ENCODE results near the gene LMO1.

Gene LMO1

DNA sequence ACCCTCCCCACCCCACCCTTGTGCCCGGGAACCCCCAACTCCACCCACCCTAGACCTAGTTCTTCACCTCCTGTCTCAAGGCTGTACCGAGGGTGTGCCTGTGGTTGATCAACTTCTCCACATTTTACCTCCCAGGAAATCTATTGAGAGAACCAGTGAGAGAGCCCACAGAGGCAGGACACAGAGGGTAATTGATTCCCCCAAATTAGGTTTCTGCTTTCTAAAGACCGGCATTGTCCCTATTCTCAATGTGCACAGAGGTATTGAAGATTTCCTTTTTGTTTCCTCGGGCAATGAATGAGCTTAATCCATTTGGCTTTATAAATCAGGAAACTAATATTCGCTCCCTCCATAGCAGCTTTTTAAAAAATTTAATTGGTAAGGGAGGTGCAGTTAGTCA, 6.0 kb upstream of the LMO1 start:
- TF ChIP-seq, protein P1, sequence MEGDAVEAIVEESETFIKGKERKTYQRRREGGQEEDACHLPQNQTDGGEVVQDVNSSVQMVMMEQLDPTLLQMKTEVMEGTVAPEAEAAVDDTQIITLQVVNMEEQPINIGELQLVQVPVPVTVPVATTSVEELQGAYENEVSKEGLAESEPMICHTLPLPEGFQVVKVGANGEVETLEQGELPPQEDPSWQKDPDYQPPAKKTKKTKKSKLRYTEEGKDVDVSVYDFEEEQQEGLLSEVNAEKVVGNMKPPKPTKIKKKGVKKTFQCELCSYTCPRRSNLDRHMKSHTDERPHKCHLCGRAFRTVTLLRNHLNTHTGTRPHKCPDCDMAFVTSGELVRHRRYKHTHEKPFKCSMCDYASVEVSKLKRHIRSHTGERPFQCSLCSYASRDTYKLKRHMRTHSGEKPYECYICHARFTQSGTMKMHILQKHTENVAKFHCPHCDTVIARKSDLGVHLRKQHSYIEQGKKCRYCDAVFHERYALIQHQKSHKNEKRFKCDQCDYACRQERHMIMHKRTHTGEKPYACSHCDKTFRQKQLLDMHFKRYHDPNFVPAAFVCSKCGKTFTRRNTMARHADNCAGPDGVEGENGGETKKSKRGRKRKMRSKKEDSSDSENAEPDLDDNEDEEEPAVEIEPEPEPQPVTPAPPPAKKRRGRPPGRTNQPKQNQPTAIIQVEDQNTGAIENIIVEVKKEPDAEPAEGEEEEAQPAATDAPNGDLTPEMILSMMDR (conservative IDR thresholded peaks at IDR 0.05; ENCODE audit: low read depth, low read length): no peak
- H3K4me3 ChIP-seq (ENCODE audit: low read length): no peak overlapping the region
- no peak for DNase-seq (ENCODE audit: low read depth)

DNA sequence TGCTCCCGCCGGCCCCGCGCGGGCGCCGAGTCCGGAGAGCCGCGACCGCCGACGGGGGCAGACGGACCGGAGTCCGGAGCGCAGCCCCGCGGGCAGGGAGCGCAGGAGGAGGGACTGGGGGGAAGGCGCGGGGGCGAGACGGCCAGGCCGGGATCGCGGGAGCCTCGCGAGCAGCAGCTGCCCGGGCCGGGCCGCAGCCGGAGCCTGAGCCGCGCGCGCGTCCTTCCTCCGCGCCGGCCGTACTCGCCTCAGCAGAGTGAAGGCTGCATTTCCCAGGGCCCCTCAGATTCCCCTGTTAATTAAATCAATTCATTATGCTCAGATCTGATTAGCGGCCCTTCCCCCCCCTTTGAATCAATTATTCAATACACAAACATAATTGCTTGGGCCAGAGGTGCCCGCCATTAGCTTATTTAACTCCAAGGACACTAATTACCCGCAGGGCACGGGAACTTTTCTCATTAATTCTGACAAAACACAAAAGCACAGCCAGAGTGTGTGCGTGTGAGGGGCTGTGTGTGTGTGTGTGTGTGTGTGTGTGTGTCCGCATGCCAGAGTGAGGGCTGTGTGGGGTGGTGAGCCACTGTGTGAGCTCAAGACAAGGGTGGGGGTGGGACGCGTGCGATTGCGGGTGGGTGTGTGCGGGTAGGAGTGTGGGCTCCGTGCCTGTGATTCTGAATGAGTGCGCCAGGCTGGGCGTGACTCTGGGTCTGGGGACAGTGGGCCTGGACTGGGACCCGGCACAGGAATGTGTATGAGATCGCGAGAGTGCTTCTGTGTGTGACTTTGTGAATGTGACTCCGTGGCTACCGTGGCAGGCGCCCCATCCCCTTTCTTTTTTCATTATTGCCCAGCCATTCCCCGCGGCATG, 5.1 kb upstream of the LMO1 start:
- peak overlapping the region; percentile 44 for H3K4me3 ChIP-seq (ENCODE audit: low read length)
- no peak for DNase-seq (ENCODE audit: low read depth)
- TF ChIP-seq, protein P1 (conservative IDR thresholded peaks at IDR 0.05; ENCODE audit: low read depth, low read length): no peak

DNA sequence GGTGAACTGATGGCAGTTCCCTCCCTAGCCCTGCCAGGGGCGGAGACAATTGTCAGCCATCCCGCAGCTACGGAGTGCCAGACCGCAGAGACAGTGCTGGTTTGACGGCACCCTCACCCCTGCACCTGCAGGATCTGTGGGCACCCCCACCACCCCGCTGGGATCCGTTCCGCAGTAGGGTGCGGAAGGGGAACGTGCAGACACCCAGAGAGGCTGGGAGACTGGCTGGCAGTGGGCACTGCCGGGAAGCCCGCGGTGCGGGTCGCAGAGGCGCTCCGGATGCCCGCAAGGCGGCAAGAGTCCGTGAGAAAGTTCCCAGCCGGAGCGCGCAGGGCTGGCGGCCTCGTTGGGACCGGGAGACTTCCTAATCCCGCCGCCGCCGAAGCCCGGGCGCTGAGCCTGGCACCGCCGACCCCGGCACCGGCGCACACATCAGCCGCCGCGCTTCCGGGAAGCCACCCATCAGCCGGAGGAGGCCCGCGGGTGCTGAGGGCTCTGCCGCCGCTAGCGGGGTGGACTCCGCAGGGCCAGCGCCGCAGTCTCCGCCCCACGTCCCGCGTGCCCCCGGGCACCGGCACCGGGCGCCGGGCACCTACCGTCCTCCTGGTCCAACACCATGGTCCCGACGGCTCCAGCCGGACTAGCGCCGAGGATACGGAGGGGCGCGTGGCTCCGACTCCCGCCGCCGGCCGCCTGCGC, 4.3 kb upstream of the LMO1 start:
- no peak for DNase-seq (ENCODE audit: low read depth)
- TF ChIP-seq, protein P1 (conservative IDR thresholded peaks at IDR 0.05; ENCODE audit: low read depth, low read length): peak; percentile 9
- peak overlapping the region; percentile 44 for H3K4me3 ChIP-seq (ENCODE audit: low read length)

DNA sequence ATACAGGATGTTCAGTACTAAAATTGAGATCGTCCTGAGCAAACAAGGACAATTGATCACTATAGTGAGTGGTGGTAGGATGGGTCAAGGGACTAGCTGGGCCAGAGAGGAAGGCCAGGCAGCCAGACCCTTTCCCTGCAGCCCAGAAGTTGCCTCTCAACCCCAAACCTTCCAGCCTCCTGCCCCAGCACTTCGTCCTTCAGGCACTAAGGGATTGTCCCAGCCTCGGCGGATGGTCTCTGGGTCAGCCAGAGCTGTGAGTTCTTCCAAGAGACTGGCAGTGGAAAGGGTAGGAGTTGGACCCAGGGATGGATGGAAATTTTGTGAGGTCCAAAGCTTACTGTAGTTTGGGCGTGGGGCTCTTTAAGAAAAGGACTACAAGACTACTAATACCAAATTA, 3.6 kb upstream of the LMO1 start:
- TF ChIP-seq, protein P1 (conservative IDR thresholded peaks at IDR 0.05; ENCODE audit: low read depth, low read length): no peak
- no peak overlapping the region for H3K4me3 ChIP-seq (ENCODE audit: low read length)
- DNase-seq (ENCODE audit: low read depth): no peak

DNA sequence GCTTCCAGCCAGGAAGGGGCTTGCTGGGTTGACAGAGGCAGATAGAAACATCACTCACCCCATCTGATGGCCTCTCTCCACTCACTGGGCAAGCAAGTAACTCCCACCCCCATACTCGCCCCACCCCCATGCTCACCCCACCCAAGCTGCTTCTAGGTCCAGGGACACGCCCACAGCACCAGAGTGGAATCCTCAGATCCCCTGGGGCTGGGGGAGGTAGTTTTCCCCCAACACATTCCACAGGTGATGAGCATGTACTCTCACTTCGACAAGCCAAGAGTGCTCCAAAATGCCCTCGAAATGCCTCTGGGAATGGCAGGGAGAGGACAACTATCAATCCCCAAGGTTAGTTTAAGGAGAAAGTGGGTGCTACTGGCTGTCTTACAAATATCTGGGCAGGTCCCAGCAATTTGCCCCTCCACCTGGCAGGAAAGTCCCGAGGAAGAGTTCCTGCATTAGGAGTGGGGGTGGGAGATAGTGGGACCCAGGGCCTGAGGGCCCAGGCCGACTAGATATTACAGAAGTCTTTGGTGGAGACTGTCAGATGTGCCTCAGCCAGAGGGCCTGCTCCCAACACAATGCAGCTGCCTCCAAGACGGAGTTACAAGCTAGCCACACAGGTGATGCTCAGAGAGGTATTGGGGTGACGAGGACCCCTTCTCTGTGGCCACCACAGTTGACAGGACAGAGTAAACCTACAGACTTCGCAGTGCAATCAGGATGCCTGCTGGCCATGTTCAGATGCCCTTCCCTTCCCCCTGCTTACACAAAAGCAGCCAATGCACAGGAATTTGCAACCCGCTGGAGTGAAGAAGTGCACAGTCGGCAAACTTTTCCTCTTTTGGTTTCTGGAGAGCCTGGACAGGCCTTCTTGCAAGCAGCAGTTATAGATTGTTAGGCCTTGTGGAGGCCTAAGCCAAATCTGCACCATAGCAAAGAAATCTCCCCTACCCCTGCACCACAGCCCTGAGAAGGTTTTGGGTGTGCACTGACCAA, 2.9 kb upstream of the LMO1 start:
- no peak for DNase-seq (ENCODE audit: low read depth)
- H3K4me3 ChIP-seq (ENCODE audit: low read length): no peak overlapping the region
- TF ChIP-seq, protein P1 (conservative IDR thresholded peaks at IDR 0.05; ENCODE audit: low read depth, low read length): no peak

DNA sequence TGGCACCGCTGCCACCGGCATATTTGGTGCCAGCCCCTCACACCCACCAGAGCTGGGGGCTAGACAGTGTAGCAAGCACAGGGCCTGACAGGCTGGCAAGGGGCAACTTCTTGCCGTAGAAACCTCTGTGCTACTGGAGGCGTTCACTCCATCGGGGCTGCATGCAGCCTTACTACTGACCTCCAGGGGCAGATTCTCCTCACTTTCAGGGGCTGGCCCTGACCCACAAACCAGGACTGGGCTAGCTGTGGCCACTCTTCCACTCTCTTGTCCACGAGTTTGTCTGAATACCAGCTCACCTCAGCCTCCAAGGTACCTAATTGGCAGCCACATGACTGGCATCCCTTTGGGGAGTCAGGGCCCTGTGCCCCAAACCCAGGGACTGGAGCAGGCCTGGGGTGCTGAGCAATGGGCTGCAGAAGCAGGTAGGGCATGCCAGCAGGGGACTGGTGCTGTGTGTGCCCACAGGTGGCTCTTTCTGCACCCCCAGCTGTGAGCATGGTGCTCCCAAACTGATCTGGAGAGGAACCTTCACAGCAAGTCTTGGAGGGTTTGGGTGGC, 2.1 kb upstream of the LMO1 start:
- TF ChIP-seq, protein P1 (conservative IDR thresholded peaks at IDR 0.05; ENCODE audit: low read depth, low read length): peak; percentile 57
- H3K4me3 ChIP-seq (ENCODE audit: low read length): no peak overlapping the region
- DNase-seq (ENCODE audit: low read depth): no peak
